HG03520 (cell line): ENCODE results near the gene RAB6B.
"Not testable (repeated sequence)": the region's sequence is repeated elsewhere in the genome, so short reads cannot be mapped to it uniquely, and the experiment has no call there.

ENCODE experiments used
- ATAC-seq: cut with Tn5 transposase; IDR thresholded peaks from one replicate; pipeline ENCODE4 v1.9.1; 2021; ENCODE audit warnings: mild to moderate bottlenecking, moderate library complexity; ENCODE audit not compliant: unreplicated experiment

Gene RAB6B

DNA sequence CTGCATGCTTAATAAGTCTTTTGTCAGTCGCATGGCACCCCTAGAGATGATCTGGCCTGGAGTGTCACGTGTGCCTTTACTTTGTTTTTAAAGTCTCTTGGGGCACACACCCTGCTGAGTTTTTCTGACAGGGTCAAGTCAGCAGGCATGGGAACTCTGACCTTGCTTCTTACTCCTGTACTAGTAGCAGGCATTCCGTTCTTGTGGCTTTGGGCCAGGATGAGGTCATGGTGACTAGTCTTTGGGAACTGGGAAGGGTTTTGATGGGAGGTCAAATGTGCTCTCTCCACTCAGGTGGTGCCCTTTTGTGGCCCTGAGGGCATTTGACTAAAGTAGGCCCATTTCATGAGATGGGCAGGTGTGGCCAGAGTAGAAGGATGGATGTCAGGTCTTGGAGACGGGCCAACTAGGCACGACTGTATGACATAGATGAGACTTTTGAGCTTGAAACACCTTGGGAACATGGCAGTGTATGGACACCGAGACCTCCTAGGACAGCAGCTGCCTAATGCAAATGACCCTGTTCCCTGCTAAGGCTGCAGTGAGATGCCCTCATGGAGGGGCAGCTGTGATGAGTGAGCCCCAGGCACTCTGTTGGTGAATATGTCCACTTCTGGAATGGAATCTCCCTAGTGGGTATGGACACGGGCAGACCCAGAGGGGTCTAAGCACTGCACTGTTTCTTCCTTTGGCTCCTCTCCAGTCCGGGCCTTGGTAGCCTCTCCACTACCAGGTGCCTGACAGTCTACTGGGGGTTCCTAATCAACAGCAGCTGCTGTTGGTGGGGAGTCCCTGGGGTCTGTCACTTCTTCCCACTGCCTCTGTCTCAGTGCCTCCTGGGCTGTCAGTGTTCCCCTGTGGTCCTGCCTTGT is 73.7 kb downstream of the RAB6B start:
- no peak for ATAC-seq

DNA sequence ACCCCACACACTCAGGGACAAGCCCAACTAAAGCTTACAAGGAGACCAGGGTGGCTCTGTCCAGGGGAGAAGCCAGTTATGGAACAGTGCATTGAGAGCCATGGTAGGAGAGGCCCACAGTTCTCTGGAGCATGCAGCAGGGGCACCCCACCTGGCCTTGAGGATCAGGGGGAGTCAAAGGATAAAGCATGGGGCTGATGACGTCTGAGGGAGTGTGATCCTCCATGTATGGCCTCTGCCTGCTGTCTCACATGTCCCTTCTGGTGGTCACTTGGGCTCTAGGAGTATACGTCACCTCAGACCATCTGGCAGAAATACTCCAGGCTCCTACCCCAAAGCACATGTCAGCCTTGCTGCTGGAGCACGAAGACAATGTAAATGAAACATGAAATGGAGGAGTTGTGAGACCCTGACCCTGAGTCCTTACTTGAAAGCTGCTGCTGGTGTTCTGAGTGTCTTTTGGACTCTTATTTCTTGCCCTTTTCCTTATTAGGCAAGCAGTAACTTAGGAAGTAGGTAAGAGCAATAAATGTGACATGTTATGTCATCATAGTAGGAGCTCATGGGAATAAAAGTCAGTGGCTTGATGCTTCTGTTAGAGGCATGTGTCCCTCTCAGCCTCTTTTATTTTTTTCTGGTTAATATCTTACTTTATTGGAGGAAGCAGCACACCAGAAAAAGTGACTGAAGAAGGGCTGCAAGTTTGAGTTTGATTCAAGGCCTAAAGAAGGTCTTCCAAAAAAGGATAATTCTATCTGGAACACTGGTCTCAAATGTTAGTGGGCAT is 74.6 kb downstream of the RAB6B start:
- no peak for ATAC-seq

DNA sequence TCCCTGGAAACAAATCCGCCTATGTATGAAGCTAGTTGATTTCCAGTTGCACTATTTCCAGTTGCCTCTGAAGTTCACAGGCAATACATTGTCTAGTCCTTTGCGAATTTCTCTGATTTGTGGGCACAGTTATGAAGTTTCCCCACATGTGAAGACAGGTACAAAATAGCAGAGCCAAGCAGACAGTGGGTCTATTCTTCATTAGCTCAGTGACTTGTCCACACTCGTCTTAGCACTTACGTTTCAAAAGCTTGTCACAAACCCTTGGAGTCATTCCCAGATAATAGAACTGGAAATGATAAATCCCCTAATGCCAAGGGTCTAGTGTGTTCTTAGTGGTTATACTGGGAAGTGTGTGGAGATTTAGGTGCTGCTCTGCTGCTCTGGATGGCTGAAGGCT is 75.6 kb downstream of the RAB6B start:
- ATAC-seq: no peak

DNA sequence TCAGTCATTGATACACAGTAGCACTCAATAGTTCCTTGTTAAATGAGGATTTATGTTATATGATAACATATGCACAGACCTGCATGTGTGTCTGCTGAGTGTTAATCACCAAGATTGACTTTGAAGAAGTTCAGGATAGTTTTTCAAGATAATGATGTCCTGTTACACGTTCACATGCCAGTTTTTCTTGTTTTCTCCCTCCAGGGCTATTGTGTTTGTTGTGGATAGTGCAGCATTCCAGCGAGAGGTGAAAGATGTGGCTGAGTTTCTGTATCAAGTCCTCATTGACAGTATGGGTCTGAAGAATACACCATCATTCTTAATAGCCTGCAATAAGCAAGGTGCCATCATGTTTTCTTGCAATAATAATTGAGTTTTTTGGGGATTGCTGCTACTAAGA is 80.3 kb downstream of the RAB6B start:
- no peak for ATAC-seq

DNA sequence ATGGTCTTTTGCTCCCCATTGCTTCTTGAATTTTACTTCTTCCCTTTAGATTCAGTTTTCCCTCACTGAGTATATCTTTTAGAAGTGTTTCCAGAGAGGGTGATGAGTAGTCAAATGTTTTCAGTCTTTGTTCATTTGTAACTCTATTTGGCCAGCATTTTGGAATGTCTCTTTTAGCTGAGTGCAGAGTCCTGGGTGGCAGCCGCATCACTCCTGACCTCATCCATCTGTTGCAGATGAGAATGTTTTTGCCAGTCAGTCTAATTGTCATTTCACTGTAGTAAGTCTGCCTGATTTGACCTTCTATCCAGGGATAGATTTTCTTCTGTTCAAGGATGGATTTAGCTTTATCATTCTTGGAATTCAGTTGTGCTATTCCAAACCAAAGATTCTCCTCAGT is 82.8 kb downstream of the RAB6B start:
- no peak for ATAC-seq

DNA sequence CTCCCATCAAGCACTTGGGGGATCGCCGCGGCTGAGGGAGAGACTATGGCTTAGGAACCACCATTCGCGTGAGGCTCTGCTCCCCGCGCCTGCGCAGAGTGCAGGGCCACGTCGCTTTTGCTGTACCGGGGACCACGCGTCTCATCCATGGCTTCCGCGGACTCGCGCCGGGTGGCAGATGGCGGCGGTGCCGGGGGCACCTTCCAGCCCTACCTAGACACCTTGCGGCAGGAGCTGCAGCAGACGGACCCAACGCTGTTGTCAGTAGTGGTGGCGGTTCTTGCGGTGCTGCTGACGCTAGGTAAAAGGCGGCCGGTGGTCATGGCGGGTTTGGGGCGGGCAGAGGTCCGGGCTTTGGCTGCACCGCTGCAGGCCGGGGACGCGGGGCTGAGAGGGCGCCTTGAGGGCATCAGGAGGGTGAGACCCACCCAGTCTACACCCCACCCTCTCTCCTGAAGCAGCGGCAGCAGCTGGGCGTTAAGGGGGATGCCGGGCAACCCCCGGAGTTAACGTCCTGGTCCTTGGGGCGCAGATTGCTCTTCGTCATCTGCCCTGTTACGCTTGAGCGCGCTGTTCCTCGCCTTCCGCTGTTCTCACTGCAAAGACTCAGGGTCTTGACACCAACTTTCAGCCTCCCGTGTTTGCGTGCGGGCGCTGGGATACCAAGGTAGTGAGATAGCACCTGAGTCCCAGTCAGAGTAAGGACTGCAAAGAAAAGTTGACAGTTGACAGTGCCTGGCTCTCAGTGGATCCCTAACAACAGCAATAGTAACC is 89.8 kb downstream of the RAB6B start, which contains the start of gene SRPRB:
TSS of gene SRPRB (plus strand) at position 114 of the 774 bp plus-strand sequence. CDS start at position 148, 34 bp downstream.
- peak; percentile 95 for ATAC-seq

DNA sequence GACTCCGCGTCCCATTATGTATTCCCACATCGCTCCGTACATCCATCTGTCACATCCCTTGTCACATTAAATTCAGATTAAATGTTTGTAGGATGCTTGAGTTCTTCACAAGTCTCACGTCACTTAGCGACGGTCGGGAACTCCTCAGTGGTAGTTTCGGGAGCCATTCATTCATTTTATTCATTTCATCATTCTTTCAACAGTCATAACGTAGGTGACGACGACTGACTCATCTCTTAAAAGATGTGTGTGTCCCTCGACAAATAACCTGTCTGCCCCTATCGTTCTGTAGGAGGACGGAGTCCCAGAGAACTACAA is 90.3 kb downstream of the RAB6B start:
- ATAC-seq: no peak

DNA sequence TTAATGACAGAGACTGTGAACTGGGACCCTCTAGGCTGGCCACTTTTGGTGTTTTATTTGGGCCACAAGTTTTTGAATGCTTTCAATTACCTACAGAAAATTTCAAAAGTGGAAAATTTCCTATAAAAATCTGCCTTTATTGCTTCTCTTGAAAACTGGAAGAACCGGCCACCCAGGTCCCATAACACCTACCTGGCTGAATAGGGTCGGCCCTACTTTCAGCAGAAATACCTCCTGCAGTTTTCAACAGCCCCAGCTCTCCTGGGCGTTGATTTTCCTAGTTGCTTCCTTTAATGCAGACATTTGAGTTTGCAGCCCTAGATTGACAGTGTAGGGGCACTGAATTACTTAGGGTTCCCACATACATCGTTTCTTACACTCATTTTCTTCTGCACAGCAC is 90.8 kb downstream of the RAB6B start:
- no peak for ATAC-seq

DNA sequence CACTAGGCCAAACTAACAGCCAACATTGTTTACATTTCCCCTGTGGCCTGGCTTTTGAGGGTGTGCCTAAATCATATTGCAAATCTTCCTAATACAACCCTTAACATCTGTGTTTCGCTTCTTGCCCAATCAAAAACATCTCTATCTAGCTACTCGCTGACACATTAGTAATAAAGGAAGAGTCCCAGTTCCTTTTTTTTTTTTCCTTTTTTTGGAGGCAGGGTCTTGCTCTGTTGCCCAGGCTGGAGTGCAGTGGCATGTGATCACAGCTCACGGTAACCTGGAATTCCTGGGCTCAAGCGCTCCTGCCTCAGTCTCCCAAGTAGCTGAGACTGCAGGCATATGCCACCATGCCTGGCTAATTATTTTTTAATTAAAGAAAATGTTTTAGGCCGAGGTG is 92.2 kb downstream of the RAB6B start:
- ATAC-seq: no peak

DNA sequence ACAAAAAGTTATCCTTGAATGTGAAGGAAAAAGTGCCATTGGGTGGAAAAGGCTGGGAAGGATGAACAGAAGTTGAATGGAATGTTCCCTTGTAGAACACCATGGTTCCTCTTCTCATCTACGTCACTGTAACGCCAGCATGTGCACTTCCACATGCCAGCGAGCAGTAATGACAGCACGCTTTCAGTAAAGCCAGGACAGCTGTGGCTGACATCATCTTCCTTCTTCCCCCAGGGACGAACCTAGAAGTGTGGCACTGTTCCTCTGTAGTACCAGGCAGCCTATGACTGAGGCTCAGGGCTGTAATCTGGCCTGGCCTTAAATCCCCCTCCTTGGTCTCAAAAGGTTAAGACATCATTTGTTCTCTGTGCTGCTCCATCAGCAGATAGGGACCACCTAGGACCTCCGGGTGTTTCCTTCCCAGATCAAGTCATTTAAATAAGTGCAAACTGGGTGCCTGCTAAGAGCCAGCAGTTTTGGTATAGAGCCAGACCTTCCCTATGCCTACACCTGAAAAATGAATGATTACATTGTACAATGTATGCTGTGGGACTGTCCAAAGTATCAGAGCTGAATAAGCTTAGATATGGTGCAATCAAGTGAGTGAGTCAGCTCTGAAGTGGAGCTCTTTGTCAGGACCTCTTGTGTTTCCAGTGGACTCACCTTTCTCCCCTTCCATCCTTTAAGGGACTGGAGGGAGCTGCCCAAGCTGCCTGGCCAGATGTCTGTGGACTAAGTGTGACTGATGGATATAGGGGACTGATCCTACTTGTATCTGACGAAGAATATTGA is 95.7 kb downstream of the RAB6B start:
- ATAC-seq: no peak

DNA sequence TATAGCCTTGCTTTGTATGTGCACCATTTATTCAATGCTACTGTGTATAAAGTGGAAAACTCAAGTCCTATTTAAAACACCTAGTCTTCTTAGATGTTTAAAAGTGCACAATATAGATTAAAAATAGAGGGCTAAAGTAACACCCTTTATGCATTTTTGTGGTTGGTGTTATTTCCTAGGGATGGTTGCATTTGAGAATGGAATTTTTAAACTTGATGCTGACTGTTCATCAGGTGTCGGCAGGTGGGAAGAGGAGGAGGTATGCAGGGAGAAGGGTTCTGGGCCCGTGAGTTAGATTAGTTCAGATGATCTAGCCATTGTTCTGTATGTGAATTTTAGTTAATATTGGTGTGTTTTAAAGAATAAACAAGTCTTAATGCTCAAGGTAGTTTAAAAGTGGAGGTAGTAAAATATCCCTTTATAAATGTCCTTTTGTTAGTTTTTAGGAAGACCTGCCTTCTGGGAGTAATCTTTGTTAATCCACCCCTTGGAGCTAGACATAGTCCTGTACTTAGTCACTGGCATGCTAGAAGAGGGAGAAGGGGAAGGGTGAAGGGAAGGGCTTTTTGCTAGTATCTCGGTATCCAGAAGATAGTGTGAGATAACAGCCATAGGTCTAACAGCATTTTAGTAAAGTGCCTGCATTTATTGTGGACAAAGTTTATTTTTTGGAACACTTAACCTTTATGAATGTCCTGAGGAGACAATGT is 98.1 kb downstream of the RAB6B start:
- ATAC-seq: no peak

DNA sequence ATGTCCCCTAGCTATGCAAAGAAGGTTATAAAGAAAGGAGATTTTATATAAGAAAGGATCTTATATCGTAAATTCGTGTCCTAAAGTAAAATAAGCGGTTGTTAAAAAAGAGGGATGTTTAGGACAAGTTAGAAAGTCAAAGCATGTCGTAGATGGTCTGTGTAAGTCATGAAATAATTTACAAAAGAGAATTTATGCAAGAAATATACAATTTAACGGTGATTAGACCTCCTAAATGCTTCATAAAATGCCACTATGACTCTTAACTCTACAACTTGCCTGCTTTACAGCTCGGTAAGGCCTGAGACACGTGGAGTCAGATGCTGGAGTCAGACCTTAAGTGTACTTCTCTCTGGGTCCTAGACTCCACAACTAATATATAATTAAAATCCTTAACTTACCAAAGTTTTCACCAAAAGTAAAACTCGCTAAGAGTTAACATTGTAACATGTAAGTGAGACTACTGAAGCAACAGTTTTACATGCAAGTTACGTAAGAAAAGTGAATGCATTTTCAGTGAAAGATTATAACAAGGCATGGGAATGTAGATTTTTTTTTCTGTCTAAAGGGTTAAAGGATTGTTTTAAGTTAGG is 103.4 kb downstream of the RAB6B start:
- no peak for ATAC-seq

DNA sequence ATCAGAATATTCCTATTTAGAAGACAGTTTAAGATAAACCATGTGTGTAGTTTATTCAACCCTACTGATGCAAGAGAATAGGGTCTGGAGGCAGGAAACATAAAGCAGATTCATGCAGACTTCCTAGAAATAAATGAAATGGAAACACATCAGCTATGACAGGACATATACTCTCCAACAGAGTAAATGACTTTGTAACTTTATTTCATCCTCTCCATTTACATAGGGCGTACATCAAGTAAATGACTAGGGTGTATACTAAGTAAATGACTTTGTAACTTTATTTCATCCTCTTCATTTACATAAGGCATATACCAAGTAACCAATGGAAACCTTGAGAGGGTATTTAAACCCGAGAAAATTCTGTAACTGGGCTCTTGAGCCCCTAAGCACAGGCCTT is 107.7 kb downstream of the RAB6B start:
- no peak for ATAC-seq

DNA sequence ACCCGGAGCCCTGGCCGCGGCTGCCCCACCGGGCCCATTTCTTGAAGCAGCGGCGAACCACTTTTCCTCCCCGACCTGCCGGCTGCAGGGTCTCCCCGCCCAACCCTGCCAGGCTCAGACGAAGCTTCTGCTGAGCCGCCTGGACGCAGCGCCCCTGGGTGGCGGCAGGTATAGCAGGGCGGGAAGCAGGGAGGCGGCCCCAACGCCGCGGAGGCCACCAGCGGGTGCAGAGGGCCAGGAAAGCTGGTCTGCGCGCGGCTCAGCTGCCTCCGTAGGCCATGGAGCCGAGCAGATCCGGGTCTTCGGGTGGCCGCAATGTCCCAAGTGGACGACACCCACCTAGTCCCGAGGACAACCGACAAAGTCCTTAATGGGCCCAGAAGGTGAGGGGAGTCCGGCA is 111.9 kb downstream of the RAB6B start:
- no peak for ATAC-seq

DNA sequence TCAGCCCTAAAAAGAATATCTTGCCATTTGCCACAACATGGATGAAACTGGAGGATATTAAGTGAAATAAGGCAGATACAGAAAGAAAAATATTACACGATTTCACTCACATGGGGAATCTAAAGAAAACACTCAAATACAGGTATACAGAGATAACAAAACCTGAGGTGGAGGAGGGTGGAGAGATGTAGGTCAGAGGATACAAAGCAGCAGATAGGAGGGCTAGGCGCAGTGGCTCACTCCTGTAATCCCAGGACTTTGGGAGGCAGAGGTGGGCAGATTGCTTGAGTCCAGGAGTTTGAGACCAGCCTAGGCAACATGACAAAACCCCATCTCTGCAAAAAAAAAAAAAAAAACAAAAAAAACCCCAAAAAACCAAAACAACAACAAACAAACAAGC is 113.2 kb downstream of the RAB6B start:
- ATAC-seq: no peak

DNA sequence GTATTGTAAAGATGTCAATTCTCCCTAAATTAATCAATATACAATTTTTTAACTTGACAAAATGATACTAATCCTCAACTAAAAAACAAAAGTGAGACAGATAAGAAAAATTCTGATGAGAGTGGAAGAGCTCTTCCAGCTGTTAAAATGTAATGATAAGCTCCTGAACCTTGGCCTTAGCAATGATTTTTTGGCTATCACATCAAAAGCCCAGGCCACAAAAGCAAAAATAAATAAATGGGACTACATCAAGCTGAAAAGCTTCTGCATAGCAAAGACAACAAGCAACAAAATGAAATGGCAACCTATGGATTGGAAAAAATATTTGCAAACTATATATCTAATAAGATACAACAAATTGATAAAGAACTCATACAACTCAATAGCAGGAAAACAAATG is 114.1 kb downstream of the RAB6B start:
- ATAC-seq: no peak

DNA sequence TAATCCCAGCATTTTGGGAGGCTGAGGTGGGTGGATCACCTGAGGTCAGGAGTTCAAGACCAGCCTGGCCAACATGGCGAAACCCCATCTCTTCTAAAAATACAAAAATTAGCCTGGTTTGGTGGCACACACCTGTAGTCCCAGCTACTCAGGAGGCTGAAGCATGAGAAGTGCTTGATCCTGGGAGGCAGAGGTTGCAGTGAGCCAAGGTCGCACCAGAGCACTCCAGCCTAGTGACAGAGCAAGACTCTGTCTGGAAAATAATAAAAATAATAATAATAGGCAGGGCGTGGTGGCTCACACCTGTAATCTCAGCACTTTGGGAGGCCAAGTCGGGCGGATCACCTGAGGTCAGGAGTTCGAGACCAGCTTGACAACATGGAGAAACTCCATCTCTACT is 114.9 kb downstream of the RAB6B start:
- not testable (repeated sequence) for ATAC-seq

DNA sequence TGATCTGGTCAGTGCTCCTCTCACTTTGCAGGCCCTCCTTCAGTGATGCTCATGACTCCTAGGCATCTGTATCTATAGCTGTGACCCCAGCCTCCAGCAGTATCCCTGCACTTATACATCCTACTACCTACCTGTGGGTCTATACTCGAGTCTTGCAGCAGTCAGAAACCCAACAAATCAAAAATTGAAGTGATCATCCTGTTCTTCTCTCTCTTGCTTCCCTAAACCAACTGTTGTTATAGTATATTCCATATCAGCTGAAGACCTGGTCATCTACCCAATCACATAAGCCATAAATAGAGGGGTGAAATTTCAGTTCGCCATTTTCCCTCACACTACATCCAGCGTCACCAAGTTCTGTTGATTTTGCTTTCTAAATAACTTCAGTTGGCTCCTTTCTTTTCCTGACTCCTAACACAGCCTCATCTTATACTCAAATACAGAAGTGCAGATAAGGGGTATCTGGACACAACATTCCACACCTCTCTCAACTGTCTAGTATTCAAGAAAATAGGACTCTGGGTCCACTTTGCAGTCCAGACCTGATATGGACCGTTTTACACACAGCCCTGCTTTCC is 116.0 kb downstream of the RAB6B start:
- no peak for ATAC-seq

DNA sequence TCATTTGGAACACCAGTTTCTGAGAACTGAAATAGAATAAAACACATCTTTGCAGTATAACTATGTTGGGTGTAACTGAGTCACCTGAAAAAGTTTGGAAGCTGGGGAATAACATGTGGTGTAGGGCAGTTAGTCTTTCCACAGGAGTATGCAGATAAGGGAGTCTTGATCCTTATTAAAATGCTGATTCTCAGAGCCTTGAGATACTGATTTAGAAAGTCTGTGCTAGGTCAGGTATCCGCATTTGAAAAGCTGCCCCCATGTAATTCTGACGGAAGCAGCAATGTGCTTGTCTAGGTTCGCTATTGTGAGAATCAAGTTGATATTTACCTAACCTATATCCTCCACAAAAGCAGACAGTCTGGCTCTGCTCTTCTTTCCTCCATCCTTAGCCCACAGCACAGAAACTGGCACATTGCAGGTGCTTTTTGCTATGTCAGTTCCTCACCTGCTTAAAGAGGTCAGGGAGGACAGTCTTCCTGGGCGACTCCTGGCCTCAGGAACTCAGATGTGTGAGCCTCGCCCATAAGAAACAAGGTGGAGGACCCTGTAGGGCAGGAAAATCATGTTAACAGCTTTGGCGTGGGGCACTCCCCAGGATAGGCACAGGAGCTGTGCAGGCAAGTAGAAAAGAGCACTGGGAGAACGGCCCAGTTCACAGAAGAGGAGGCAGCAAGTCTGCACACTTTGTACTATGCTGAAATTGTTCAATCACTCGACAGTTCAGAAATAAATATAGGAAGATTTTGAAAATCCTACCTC is 117.7 kb downstream of the RAB6B start:
- no peak for ATAC-seq
